ENCODE results near the gene PRKCH.

GRCh38 chr14:61553730-61554641 is 232.6 kb downstream of the PRKCH start:
- no peak for TF ChIP-seq CTCF (conservative IDR thresholded peaks at IDR 0.05; ENCODE audit: low read depth, low read length)
- no peak for TF ChIP-seq EZH2 (IDR thresholded peaks at IDR 0.05; ENCODE audit: low read length, unreplicated experiment)
- no peak for TF ChIP-seq EZH2phosphoT487 (IDR thresholded peaks at IDR 0.05; ENCODE audit: borderline replicate concordance, low read length)
